Upper lobe of left lung (tissue), 6 donors: ENCODE results near the gene FRMPD4. TPM values are rescaled to one million over a fixed set of nuclear protein-coding genes. Genes with fewer than 3 reads are reported as not detected.
A peak's percentile ranks its signal among the peaks of the same experiment; 100 is the strongest.

Experiments used
- ATAC-seq, 2 donors: fragments of 200-7000 bp; cut with Tn5 transposase; one replicate each; pipeline ENCODE4 v1.9.1; 2022; ENCODE audit warnings: mild to moderate bottlenecking in 2 of 2, moderate library complexity in 2 of 2; ENCODE audit not compliant: low FRiP score in 2 of 2
- DNase-seq, 2 donors: peaks; one replicate each; pipeline ENCODE4 v3.0.0-alpha.2; 2019 to 2020
- H3K27ac ChIP-seq, 4 donors: fragments of 200-600 bp; sonication (generic); one replicate each; pipeline ENCODE4 v1.5.1; 2016 to 2019
- H3K27me3 ChIP-seq, 4 donors: fragments of 200-600 bp; sonication (generic); one replicate each; pipeline ENCODE4 v1.5.1; 2017 to 2019
- H3K36me3 ChIP-seq, 4 donors: fragments of 200-600 bp; sonication (generic); one replicate each; pipeline ENCODE4 v1.5.1; 2016 to 2019
- H3K4me1 ChIP-seq, 4 donors: fragments of 200-600 bp; sonication (generic); one replicate each; pipeline ENCODE4 v1.5.1; 2018 to 2019
- H3K4me3 ChIP-seq, 4 donors: fragments of 200-600 bp; sonication (generic); one replicate each; pipeline ENCODE4 v1.5.1; 2017 to 2019; ENCODE audit warnings: mild to moderate bottlenecking in 2 of 4, moderate library complexity in 1 of 4
- H3K9me3 ChIP-seq, 4 donors: fragments of 200-600 bp; sonication (generic); one replicate each; pipeline ENCODE4 v1.5.1; 2018 to 2019
- EP300 ChIP-seq, 4 donors: sonication (generic); formaldehyde crosslinking; IDR thresholded peaks; one replicate each; pipeline ENCODE4 v1.5.1; 2017; ENCODE audit warnings: antibody characterized with exemption in 4 of 4, control low read depth in 2 of 4
- POLR2A ChIP-seq, 4 donors: fragments of 450-650 bp; IDR thresholded peaks; one replicate each; pipeline ENCODE4 v1.5.1; 2016 to 2017; ENCODE audit warnings: antibody characterized with exemption in 4 of 4, mild to moderate bottlenecking in 2 of 4
- POLR2AphosphoS5 ChIP-seq, 2 donors: sonication (generic); formaldehyde crosslinking; IDR thresholded peaks; one replicate each; pipeline ENCODE4 v1.5.1; 2017; ENCODE audit warnings: antibody characterized with exemption in 2 of 2
- WGBS, 2 donors: methylation state at CpG; one replicate each; pipeline ENCODE4 v1.1.5; 2017 to 2018; 5-methylcytosine and 5-hydroxymethylcytosine counted together
- total RNA-seq, 6 donors: library from RNA; depleted of rRNA in 4 of 6; stranded (reverse); fragments of >200 nt in 4 of 6; gene quantifications; one replicate each; pipeline versions ENCODE4 v1.1.0 to v1.2.1, GENCODE V29; 2016 to 2021
- TF ChIP-seq, protein P1 (sequence below), 6 experiments: fragments of 450-650 bp in 4 of 6; fragments of 200-600 bp in 2 of 6; sonication (generic) in 2 of 6; IDR thresholded peaks; one replicate each; pipeline ENCODE4 v1.5.1; 2016 to 2019; ENCODE audit warnings: antibody characterized with exemption in 6 of 6
- donor health status: DM: no; HTN: no; CAD: no; lungs with moderate emphysema.
- donor health status: DM: no; HTN: yes; CAD: no; lungs with severe emphysema.

Gene FRMPD4
- total RNA-seq, 6 donors from 2014 or later, result 0.03 to 0.15 (median 0.10) TPM; not detected in 2

DNA sequence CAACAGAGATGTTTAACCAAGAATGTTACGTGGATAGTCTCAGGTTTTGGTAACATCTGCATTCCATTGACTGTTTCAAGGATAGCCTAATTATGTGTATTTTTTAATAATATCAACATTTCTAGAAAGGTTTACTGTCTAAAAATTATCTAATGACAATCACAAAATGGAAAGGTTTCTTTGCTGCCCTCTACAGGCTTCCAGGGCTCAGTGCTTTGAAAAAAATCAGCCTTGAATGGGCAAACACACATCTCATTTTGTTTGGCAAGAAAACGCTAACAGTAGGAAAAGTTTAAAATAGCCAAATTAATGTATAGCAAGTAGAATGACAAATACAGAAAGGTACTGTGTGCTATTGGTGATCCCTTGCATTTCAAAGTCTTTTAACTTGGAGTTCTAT, 429.6 kb downstream of the FRMPD4 start:
- TF ChIP-seq POLR2AphosphoS5 (IDR thresholded peaks at IDR 0.05) (no peak), EP300 (IDR thresholded peaks at IDR 0.05) (no peak), POLR2A (IDR thresholded peaks at IDR 0.05) (no peak)
- TF ChIP-seq, protein P1, sequence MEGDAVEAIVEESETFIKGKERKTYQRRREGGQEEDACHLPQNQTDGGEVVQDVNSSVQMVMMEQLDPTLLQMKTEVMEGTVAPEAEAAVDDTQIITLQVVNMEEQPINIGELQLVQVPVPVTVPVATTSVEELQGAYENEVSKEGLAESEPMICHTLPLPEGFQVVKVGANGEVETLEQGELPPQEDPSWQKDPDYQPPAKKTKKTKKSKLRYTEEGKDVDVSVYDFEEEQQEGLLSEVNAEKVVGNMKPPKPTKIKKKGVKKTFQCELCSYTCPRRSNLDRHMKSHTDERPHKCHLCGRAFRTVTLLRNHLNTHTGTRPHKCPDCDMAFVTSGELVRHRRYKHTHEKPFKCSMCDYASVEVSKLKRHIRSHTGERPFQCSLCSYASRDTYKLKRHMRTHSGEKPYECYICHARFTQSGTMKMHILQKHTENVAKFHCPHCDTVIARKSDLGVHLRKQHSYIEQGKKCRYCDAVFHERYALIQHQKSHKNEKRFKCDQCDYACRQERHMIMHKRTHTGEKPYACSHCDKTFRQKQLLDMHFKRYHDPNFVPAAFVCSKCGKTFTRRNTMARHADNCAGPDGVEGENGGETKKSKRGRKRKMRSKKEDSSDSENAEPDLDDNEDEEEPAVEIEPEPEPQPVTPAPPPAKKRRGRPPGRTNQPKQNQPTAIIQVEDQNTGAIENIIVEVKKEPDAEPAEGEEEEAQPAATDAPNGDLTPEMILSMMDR (IDR thresholded peaks at IDR 0.05), result peak in 2 of 6 experiments; percentile 8 to 33
- no peaks in the 10 kb centered on the region for H3K36me3 ChIP-seq
- H3K27ac ChIP-seq, result no peak overlapping the region
- no peaks in the 10 kb centered on the region for H3K4me1 ChIP-seq
- no peak overlapping the region for H3K4me3 ChIP-seq
- no peaks in the 10 kb centered on the region for H3K27me3 ChIP-seq
- DNase-seq, result no peak
- 29 to 47% methylated on average over 2 of the region's 2 CpGs for WGBS, 2 donors
- ATAC-seq, result no peak
- no peaks in the 10 kb centered on the region for H3K9me3 ChIP-seq

DNA sequence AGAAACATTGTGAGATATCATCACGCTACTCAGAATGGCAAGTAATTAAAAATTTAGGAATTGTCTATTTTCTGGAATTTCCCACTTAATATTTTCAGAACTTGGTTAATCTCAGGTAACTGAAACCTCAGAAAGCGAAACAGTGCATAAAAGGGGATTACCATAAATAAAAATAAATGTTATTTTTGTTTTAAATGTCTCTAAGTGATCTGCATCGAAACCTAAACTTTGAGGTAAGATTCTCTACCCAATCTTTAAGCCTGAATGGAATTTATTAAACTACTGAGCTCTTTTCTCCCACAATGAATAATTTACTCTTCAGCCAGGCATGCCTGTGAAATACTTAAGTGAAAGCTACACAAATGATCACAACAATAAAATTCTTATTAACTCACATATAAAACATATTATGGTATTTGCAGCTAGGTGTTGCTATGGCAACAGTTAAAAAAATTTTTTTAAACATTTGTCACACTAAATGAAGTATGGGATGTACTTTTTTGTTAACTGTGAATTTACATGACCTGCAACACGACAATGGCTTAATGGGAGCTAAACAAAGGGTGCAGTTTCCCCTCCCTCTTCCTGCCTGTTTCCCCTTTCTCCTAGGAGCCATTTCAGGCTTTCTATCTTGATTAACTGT, 432.7 kb downstream of the FRMPD4 start:
- no peaks in the 10 kb centered on the region for H3K9me3 ChIP-seq
- no peak overlapping the region for H3K27ac ChIP-seq
- no peak for ATAC-seq
- no peaks in the 10 kb centered on the region for H3K4me1 ChIP-seq
- H3K36me3 ChIP-seq, result no peaks in the 10 kb centered on the region
- 60 to 70% methylated on average over 4 of the region's 4 CpGs for WGBS, 2 donors
- H3K27me3 ChIP-seq, result no peaks in the 10 kb centered on the region
- TF ChIP-seq EP300 (IDR thresholded peaks at IDR 0.05) (no peak), POLR2A (IDR thresholded peaks at IDR 0.05) (no peak), POLR2AphosphoS5 (IDR thresholded peaks at IDR 0.05) (no peak)
- TF ChIP-seq, protein P1 (IDR thresholded peaks at IDR 0.05), result no peak
- no peak overlapping the region for H3K4me3 ChIP-seq
- no peak for DNase-seq

DNA sequence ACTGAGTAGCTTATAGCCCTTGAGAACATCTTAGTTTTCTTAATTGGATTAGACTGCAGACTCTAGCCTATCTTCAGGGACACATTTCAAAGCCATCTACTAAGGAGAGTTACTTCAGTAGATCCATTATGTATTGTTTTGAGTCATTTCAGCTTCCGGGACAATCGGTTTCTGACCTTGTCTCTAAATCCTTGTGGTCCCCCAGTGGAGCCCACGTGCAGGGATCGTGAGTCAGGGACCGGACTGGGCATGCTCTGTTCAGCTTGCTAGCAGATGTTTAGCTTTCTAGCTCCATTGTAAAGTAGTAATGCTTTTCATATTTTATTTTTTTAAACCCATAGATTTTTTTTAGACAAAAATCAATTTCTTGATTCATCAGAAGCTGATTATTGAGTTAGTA, 441.0 kb downstream of the FRMPD4 start:
- Histone ChIP-seq H3K27me3 (no peaks in the 10 kb centered on the region), H3K4me1 (no peaks in the 10 kb centered on the region), H3K27ac (no peak overlapping the region), H3K4me3 (no peak overlapping the region), H3K36me3 (no peaks in the 10 kb centered on the region), H3K9me3 (no peaks in the 10 kb centered on the region)
- ATAC-seq, result no peak
- DNase-seq, result no peak
- TF ChIP-seq POLR2A (IDR thresholded peaks at IDR 0.05), result no peak
- no peak for TF ChIP-seq POLR2AphosphoS5 (IDR thresholded peaks at IDR 0.05)
- no peak for TF ChIP-seq EP300 (IDR thresholded peaks at IDR 0.05)
- TF ChIP-seq, protein P1 (IDR thresholded peaks at IDR 0.05), result no peak
- WGBS, 2 donors, result 77 to 84% methylated on average over 5 of the region's 5 CpGs

DNA sequence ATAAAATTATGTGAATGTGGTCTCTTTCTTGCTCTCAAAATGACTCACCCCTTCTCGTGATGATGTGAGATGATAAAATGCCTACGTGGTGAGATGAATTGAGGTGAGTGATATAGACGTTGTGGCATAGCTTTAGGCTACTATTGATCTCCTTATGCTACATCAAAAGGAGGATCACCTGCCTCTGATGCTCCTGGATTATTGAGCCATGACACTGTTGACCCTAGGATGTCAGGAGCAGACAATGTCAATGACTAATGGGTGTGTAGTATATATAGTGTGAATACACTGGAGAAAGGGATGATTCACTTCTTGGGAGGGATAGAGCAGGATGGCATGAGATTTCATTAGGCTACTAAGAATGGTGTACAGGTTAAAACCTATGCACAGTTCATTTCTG, 442.3 kb downstream of the FRMPD4 start:
- Histone ChIP-seq H3K27ac (no peak overlapping the region), H3K4me1 (no peaks in the 10 kb centered on the region), H3K36me3 (no peaks in the 10 kb centered on the region), H3K9me3 (no peaks in the 10 kb centered on the region), H3K4me3 (no peak overlapping the region), H3K27me3 (no peaks in the 10 kb centered on the region)
- WGBS, 2 donors, result 51 to 57% methylated on average over 2 to 3 of the region's 3 CpGs
- DNase-seq, result no peak
- ATAC-seq, result no peak
- TF ChIP-seq, protein P1 (IDR thresholded peaks at IDR 0.05), result no peak
- TF ChIP-seq POLR2AphosphoS5 (IDR thresholded peaks at IDR 0.05), result no peak
- no peak for TF ChIP-seq EP300 (IDR thresholded peaks at IDR 0.05)
- no peak for TF ChIP-seq POLR2A (IDR thresholded peaks at IDR 0.05)

DNA sequence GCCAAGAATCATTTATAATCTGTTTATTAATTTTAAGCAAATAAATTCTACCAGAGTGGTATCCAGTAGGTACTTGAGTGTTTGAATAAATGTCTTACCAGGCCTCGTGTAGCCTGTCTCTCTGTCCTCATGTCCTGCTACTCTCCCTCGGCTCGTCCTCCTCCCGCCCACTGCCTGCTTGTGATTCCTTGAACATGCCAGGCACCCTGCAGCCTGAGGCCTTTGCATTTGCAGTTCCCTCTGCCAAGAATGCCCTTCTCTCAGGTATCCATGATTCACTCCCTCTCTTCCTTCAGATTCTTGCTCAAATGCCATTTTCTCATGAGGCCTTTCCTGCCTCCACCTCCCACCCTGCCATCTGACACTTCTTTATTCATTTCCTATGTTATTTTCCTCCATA, 443.3 kb downstream of the FRMPD4 start:
- no peak for DNase-seq
- WGBS, 2 donors, result 68% methylated on average over 4 of the region's 4 CpGs

More for the DNA sequence above, 443.3 kb downstream of the FRMPD4 start:
- no peaks in the 10 kb centered on the region for H3K4me1 ChIP-seq
- TF ChIP-seq, protein P1 (IDR thresholded peaks at IDR 0.05), result no peak
- TF ChIP-seq POLR2A (IDR thresholded peaks at IDR 0.05) (no peak), EP300 (IDR thresholded peaks at IDR 0.05) (no peak), POLR2AphosphoS5 (IDR thresholded peaks at IDR 0.05) (no peak)
- ATAC-seq, result no peak
- no peak overlapping the region for H3K4me3 ChIP-seq
- no peak overlapping the region for H3K27ac ChIP-seq
- H3K36me3 ChIP-seq, result no peaks in the 10 kb centered on the region
- H3K9me3 ChIP-seq, result no peaks in the 10 kb centered on the region
- no peaks in the 10 kb centered on the region for H3K27me3 ChIP-seq
